ENCODE data around the gene SOX14. TPM values are rescaled to one million over a fixed set of nuclear protein-coding genes. Genes with fewer than 3 reads are reported as not detected.

SOX14 gene
- not detected in 2 replicates for polyA plus RNA-seq (2012; rRNA removed)
- not detected in 2 replicates for polyA plus RNA-seq (2012; cell fraction: cytosol; rRNA removed)
- not detected in 2 replicates for polyA plus RNA-seq (2012; cell fraction: nucleus; rRNA removed)

GRCh38 chr3:137764001-137764433 lies at the start of gene SOX14:
Gene SOX14, plus strand, starts transcription at chr3:137764315. Its CDS starts 470 bp downstream, at chr3:137764785.
- Histone ChIP-seq H3K9ac (no peak within 1 kb of the TSS), H3K79me2 (ENCODE audit: insufficient read depth) (no peaks in the 10 kb centered on the region), H4K20me1 (ENCODE audit: insufficient read depth) (no peaks in the 10 kb centered on the region), H3K36me3 (replicated peaks in 1 of 2; ENCODE audit: control insufficient read depth in 1 of 2, insufficient read depth in 2 of 2, low read length in 1 of 2) (no peaks in the 10 kb centered on the region), H3K9me3 (no peaks in the 10 kb centered on the region), H3F3A (replicated peaks; ENCODE audit: insufficient read depth) (no peaks in the 10 kb centered on the region), H3K4me2 (peak within 1 kb of the TSS; percentile 37; the same call in 1 of the 2 replicates), H3K27me3 (ENCODE audit: insufficient read depth) (peaks cover 67% of the 10 kb centered on the region), H3K4me1 (ENCODE audit: control insufficient read depth in 1 of 2, insufficient read depth in 2 of 2, low read depth in 1 of 2, low read length in 1 of 2) (peaks cover 0 to 5% of the 10 kb centered on the region in 2 experiments; a peak in 1 of 4 replicates), H2AFZ (ENCODE audit: low read depth) (no peak within 1 kb of the TSS), H3K9me2 (no peaks in the 10 kb centered on the region), H3K27ac (ENCODE audit: low read depth in 2 of 2, low read length in 1 of 2) (no peak within 1 kb of the TSS), H3K4me3 (ENCODE audit: low read depth in 2 of 2, low read length in 1 of 2) (no peak within 1 kb of the TSS; a peak in 1 of 4 replicates)
- WGBS (ENCODE audit: low lambda C conversion rate): 4% methylated on average over 29 of the region's 30 CpGs
- TF ChIP-seq USF2 (IDR thresholded peaks at IDR 0.05; ENCODE audit: borderline replicate concordance, low read depth, low read length) (no peak), RCOR1 (IDR thresholded peaks at IDR 0.05; ENCODE audit: low read length) (no peak), MEF2A (IDR thresholded peaks at IDR 0.05; ENCODE audit: borderline replicate concordance, low read depth) (no peak), JUND (IDR thresholded peaks at IDR 0.05) (no peak), CTCF (IDR thresholded peaks at IDR 0.05) (no peak), USF1 (IDR thresholded peaks at IDR 0.05; ENCODE audit: borderline replicate concordance, low read depth) (no peak), RAD21 (IDR thresholded peaks at IDR 0.05; ENCODE audit: low read length) (no peak), GATA2 (CRISPR knock-in tag; IDR thresholded peaks at IDR 0.05) (no peak), POLR2AphosphoS5 (IDR thresholded peaks at IDR 0.05; ENCODE audit: low read depth, low read length) (no peak), NRF1 (IDR thresholded peaks at IDR 0.05; ENCODE audit: low read depth, low read length) (no peak), TAF1 (IDR thresholded peaks at IDR 0.05; ENCODE audit: borderline replicate concordance, low read depth, low read length) (no peak), MAX (IDR thresholded peaks at IDR 0.05; ENCODE audit: low read depth) (no peak), SMC3 (IDR thresholded peaks at IDR 0.05; ENCODE audit: low read depth, low read length) (no peak), REST (IDR thresholded peaks at IDR 0.05; ENCODE audit: low read depth, low read length) (no peak), SIN3A (IDR thresholded peaks at IDR 0.05; ENCODE audit: borderline replicate concordance, low read depth, low read length) (no peak)
- peak; percentile 48 for DNase-seq
- ChIA-PET POLR2A (no interaction called here), CTCF (interaction anchor here (0.5 to 1.0 kb wide), 3 partner anchors 30 to 207 kb away, joined by 3 read pairs; no protein-coding TSS in a partner anchor)

All from SK-N-SH (cell line).